HG03521 (cell line): ENCODE results near the gene ANK3.

Experiments
- ATAC-seq: cut with Tn5 transposase; IDR thresholded peaks from one replicate; pipeline ENCODE4 v1.9.1; 2021; ENCODE audit warnings: mild to moderate bottlenecking, moderate library complexity; ENCODE audit not compliant: unreplicated experiment

Gene ANK3

GRCh38 chr10:60144099-60144498 is 245.6 kb downstream of the ANK3 start:
- no peak for ATAC-seq

- ATAC-seq: no peak
Measured at GRCh38 chr10:60142736-60143135, 246.9 kb downstream of the ANK3 start.

GRCh38 chr10:60141896-60142559 is 247.6 kb downstream of the ANK3 start:
- ATAC-seq: no peak

- no peak for ATAC-seq
Measured at GRCh38 chr10:60140651-60141632, 248.7 kb downstream of the ANK3 start.

GRCh38 chr10:60139798-60140566 is 249.7 kb downstream of the ANK3 start:
- ATAC-seq: no peak

- ATAC-seq: no peak
Measured at GRCh38 chr10:60139290-60139689, 250.4 kb downstream of the ANK3 start.

GRCh38 chr10:60138842-60139241 is 250.8 kb downstream of the ANK3 start:
- no peak for ATAC-seq

GRCh38 chr10:60138026-60138425 is 251.6 kb downstream of the ANK3 start:
- ATAC-seq: no peak

GRCh38 chr10:60137292-60137992 is 252.2 kb downstream of the ANK3 start:
- no peak for ATAC-seq

GRCh38 chr10:60135020-60135419 is 254.7 kb downstream of the ANK3 start:
- peak; percentile 41 for ATAC-seq

- ATAC-seq: no peak
Measured at GRCh38 chr10:60134548-60134947, 255.1 kb downstream of the ANK3 start.

GRCh38 chr10:60130130-60130579 is 259.5 kb downstream of the ANK3 start:
- ATAC-seq: no peak

GRCh38 chr10:60125895-60126294 is 263.8 kb downstream of the ANK3 start:
- no peak for ATAC-seq

- no peak for ATAC-seq
Measured at GRCh38 chr10:60124536-60124935, 265.1 kb downstream of the ANK3 start.

- no peak for ATAC-seq
Measured at GRCh38 chr10:60123668-60124067, 266.0 kb downstream of the ANK3 start.

- no peak for ATAC-seq
Measured at GRCh38 chr10:60123172-60123571, 266.5 kb downstream of the ANK3 start.

GRCh38 chr10:60122190-60122589 is 267.5 kb downstream of the ANK3 start:
- no peak for ATAC-seq

GRCh38 chr10:60114765-60115586 is 274.7 kb downstream of the ANK3 start:
- peak; percentile 65 for ATAC-seq

GRCh38 chr10:60110739-60111138 is 278.9 kb downstream of the ANK3 start:
- no peak for ATAC-seq
